ENCODE data around the gene RBM19. TPM values are rescaled to one million over a fixed set of nuclear protein-coding genes. Genes with fewer than 3 reads are reported as not detected.

Gene RBM19
- total RNA-seq, 1 experiment from 2014 or later = 47.2 TPM

GRCh38 chr12:113887906-113888305 lies 78.2 kb downstream of the RBM19 start:
- intact Hi-C loops (cut with micrococcal nuclease; ENCODE audit: unreplicated experiment) = no loop called here
- CTCF ChIA-PET = no interaction called here
- no peak for TF ChIP-seq CTCF (IDR thresholded peaks at IDR 0.05; ENCODE audit: unreplicated experiment)
- no peak for DNase-seq
- no peaks in the 10 kb centered on the region for H3K27me3 Mint-ChIP-seq (ENCODE audit: unreplicated experiment)
- no peak overlapping the region for H3K4me3 Mint-ChIP-seq (ENCODE audit: low read depth, unreplicated experiment)
- BruUV-seq (replicated peaks) = no TSS peak
- no peaks in the 10 kb centered on the region for H3K9me3 Mint-ChIP-seq (ENCODE audit: low read depth, unreplicated experiment)
- no peaks in the 10 kb centered on the region for H3K4me1 Mint-ChIP-seq (ENCODE audit: low read depth, unreplicated experiment)
- H3K27ac Mint-ChIP-seq (ENCODE audit: unreplicated experiment) = no peak overlapping the region
- no peaks in the 10 kb centered on the region for H3K36me3 Mint-ChIP-seq (ENCODE audit: insufficient read depth, unreplicated experiment)

GRCh38 chr12:113886721-113887120 lies 79.4 kb downstream of the RBM19 start:
- CTCF ChIA-PET = interaction anchor here (0.6 kb wide), 1 partner anchor 59 kb away, joined by 3 read pairs; no protein-coding TSS in a partner anchor
- H3K27ac Mint-ChIP-seq (ENCODE audit: unreplicated experiment) = no peak overlapping the region
- intact Hi-C loops (cut with micrococcal nuclease; ENCODE audit: unreplicated experiment) = no loop called here

GRCh38 chr12:113884392-113884791 lies 81.7 kb downstream of the RBM19 start:
- intact Hi-C loops (cut with micrococcal nuclease; ENCODE audit: unreplicated experiment) = no loop called here
- Mint-ChIP-seq H3K27me3 (ENCODE audit: unreplicated experiment) (no peaks in the 10 kb centered on the region), H3K9me3 (ENCODE audit: low read depth, unreplicated experiment) (no peaks in the 10 kb centered on the region), H3K36me3 (ENCODE audit: insufficient read depth, unreplicated experiment) (no peaks in the 10 kb centered on the region), H3K4me1 (ENCODE audit: low read depth, unreplicated experiment) (no peaks in the 10 kb centered on the region), H3K4me3 (ENCODE audit: low read depth, unreplicated experiment) (no peak overlapping the region), H3K27ac (ENCODE audit: unreplicated experiment) (no peak overlapping the region)
- no peak for DNase-seq
- CTCF ChIA-PET = no interaction called here
- BruUV-seq (replicated peaks) = no TSS peak
- TF ChIP-seq CTCF (IDR thresholded peaks at IDR 0.05; ENCODE audit: unreplicated experiment) = no peak

More at GRCh38 chr12:113886721-113887120, 79.4 kb downstream of the RBM19 start:
- Mint-ChIP-seq H3K27me3 (ENCODE audit: unreplicated experiment) (no peaks in the 10 kb centered on the region), H3K9me3 (ENCODE audit: low read depth, unreplicated experiment) (no peaks in the 10 kb centered on the region), H3K4me3 (ENCODE audit: low read depth, unreplicated experiment) (no peak overlapping the region), H3K36me3 (ENCODE audit: insufficient read depth, unreplicated experiment) (no peaks in the 10 kb centered on the region), H3K4me1 (ENCODE audit: low read depth, unreplicated experiment) (no peaks in the 10 kb centered on the region)
- BruUV-seq (replicated peaks) = no TSS peak
- no peak for DNase-seq
- no peak for TF ChIP-seq CTCF (IDR thresholded peaks at IDR 0.05; ENCODE audit: unreplicated experiment)

- Mint-ChIP-seq H3K27me3 (ENCODE audit: unreplicated experiment) (no peaks in the 10 kb centered on the region), H3K36me3 (ENCODE audit: insufficient read depth, unreplicated experiment) (no peaks in the 10 kb centered on the region), H3K27ac (ENCODE audit: unreplicated experiment) (no peak overlapping the region), H3K9me3 (ENCODE audit: low read depth, unreplicated experiment) (no peaks in the 10 kb centered on the region), H3K4me3 (ENCODE audit: low read depth, unreplicated experiment) (no peak overlapping the region), H3K4me1 (ENCODE audit: low read depth, unreplicated experiment) (no peaks in the 10 kb centered on the region)
- DNase-seq = no peak
- CTCF ChIA-PET = no interaction called here
- no TSS peak for BruUV-seq (replicated peaks)
- no peak for TF ChIP-seq CTCF (IDR thresholded peaks at IDR 0.05; ENCODE audit: unreplicated experiment)
- intact Hi-C loops (cut with micrococcal nuclease; ENCODE audit: unreplicated experiment) = no loop called here
These were observed 83.4 kb downstream of the RBM19 start for GRCh38 chr12:113882690-113883089.

All from Calu3 (cell line).